HepG2 (cell line): ENCODE measurements around the gene TEDC1. TPM values are rescaled to one million over a fixed set of nuclear protein-coding genes. Genes with fewer than 3 reads are reported as not detected.

Experiments
- ELF1 ChIP-seq: sonication (generic); formaldehyde crosslinking; IDR thresholded peaks from 2 replicates; pipeline ENCODE4 v1.4.0; 2020; ENCODE audit warnings: missing genetic modification reagents
- HNRNPLL ChIP-seq: fragments of 200-400 bp; formaldehyde crosslinking; IDR thresholded peaks from 2 replicates; pipeline ENCODE4 v1.6.1; 2017; ENCODE audit warnings: mild to moderate bottlenecking, low read depth, low read length; ENCODE audit not compliant: poor library complexity, severe bottlenecking
- ISL2 ChIP-seq: sonication (generic); formaldehyde crosslinking; IDR thresholded peaks from 2 replicates; pipeline ENCODE4 v1.5.0; 2020; ENCODE audit warnings: missing genetic modification reagents
- KAT7 ChIP-seq: IDR thresholded peaks from 2 replicates; pipeline ENCODE4 v1.6.1; 2018; ENCODE audit warnings: borderline replicate concordance, missing compliant biosample characterization
- KDM3A ChIP-seq: IDR thresholded peaks from 2 replicates; pipeline ENCODE4 v1.6.1; 2018; ENCODE audit warnings: low read depth, missing compliant biosample characterization
- NCOR1 ChIP-seq: fragments of 200-600 bp; sonication (generic); IDR thresholded peaks from 2 replicates; pipeline ENCODE4 v1.7.0; 2017; ENCODE audit warnings: antibody characterized with exemption, low read length, borderline replicate concordance
- NR2F1 ChIP-seq, 2 experiments: fragments of 450-650 bp in 1 of 2; formaldehyde crosslinking in 1 of 2; IDR thresholded peaks; 2 replicates each; pipeline versions ENCODE4 v1.5.0 to v1.6.1; 2016 to 2020; ENCODE audit warnings: mild to moderate bottlenecking in 1 of 2, missing compliant biosample characterization in 1 of 2, missing genetic modification reagents in 1 of 2, moderate library complexity in 1 of 2
- PPARG ChIP-seq: conservative IDR thresholded peaks from 2 replicates; pipeline ENCODE4 v1.6.1; 2016; ENCODE audit warnings: missing biosample characterization, missing genetic modification reagents
- RBM39 ChIP-seq: fragments of 200-400 bp; formaldehyde crosslinking; IDR thresholded peaks from one replicate; pipeline ENCODE4 v1.6.1; 2018; ENCODE audit warnings: antibody characterized with exemption, mild to moderate bottlenecking, low read depth, low read length; ENCODE audit not compliant: poor library complexity, severe bottlenecking
- SOX13 ChIP-seq, 3 experiments: fragments of 450-650 bp in 1 of 3; sonication (generic) in 1 of 3; formaldehyde crosslinking in 1 of 3; IDR thresholded peaks in 2 of 3; conservative IDR thresholded peaks in 1 of 3; 2 replicates each; pipeline versions ENCODE4 v1.5.0 to v1.6.1; 2016 to 2020; ENCODE audit warnings: antibody characterized with exemption in 1 of 3, mild to moderate bottlenecking in 1 of 3, missing compliant biosample characterization in 1 of 3, missing genetic modification reagents in 1 of 3, moderate library complexity in 1 of 3
- SP5 ChIP-seq: IDR thresholded peaks from 2 replicates; pipeline ENCODE4 v1.6.1; 2016; ENCODE audit warnings: low read depth, borderline replicate concordance
- YY1 ChIP-seq: IDR thresholded peaks from 2 replicates; pipeline ENCODE4 v1.6.1; 2011; ENCODE audit warnings: low read length, low read depth, moderate library complexity, mild to moderate bottlenecking; ENCODE audit not compliant: insufficient read depth, insufficient replicate concordance
- ZBTB7B ChIP-seq: sonication (generic); formaldehyde crosslinking; IDR thresholded peaks from 2 replicates; pipeline ENCODE4 v1.4.0; 2020; ENCODE audit warnings: missing genetic modification reagents
- ZFP36L1 ChIP-seq: sonication (generic); formaldehyde crosslinking; IDR thresholded peaks from 2 replicates; pipeline ENCODE4 v1.8.0; 2022; ENCODE audit warnings: mild to moderate bottlenecking, missing genetic modification reagents, moderate library complexity
- ZNF253 ChIP-seq: sonication (generic); formaldehyde crosslinking; IDR thresholded peaks from 2 replicates; pipeline ENCODE4 v1.8.0; 2022; ENCODE audit warnings: mild to moderate bottlenecking, missing genetic modification reagents, borderline replicate concordance
- ZNF468 ChIP-seq: sonication (generic); formaldehyde crosslinking; IDR thresholded peaks from 2 replicates; pipeline ENCODE4 v1.8.0; 2022; ENCODE audit warnings: mild to moderate bottlenecking, moderate library complexity, missing genetic modification reagents
- polyA plus RNA-seq, 8 experiments: library from polyadenylated mRNA; depleted of rRNA in 3 of 8; stranded (reverse) in 7 of 8; unstranded in 1 of 8; fragments of >200 nt; fragmentation: Illumina TruSeq in 4 of 8; extraction: Trizol in 4 of 8; gene quantifications; 2 replicates each; pipeline versions ENCODE4 v1.2.1 to v1.2.3, GENCODE V29; 2011 to 2016; ENCODE audit warnings: low read depth in 4 of 8, missing spikeins in 1 of 8, mixed read lengths in 1 of 8; ENCODE audit not compliant: insufficient read depth in 1 of 8
- total RNA-seq, 5 experiments: library from RNA; depleted of rRNA; stranded (reverse); fragments of >200 nt; fragmentation: Illumina TruSeq; extraction: Trizol; gene quantifications; 2 replicates each; pipeline ENCODE4 v1.2.3, GENCODE V29; 2016; ENCODE audit warnings: low read depth in 1 of 5
- TF ChIP-seq, protein P1 (sequence below): IDR thresholded peaks from 2 replicates; pipeline ENCODE4 v1.6.1; 2016; ENCODE audit warnings: missing biosample characterization, missing genetic modification reagents, low read depth
- TF ChIP-seq, protein P2 (sequence below): sonication (generic); formaldehyde crosslinking; IDR thresholded peaks from 2 replicates; pipeline ENCODE4 v1.5.0; 2020; ENCODE audit warnings: missing genetic modification reagents, mild to moderate bottlenecking, borderline replicate concordance
- TF ChIP-seq, protein P3 (sequence below): sonication (generic); formaldehyde crosslinking; IDR thresholded peaks from 2 replicates; pipeline ENCODE4 v1.8.0; 2022; ENCODE audit warnings: mild to moderate bottlenecking, missing genetic modification reagents
- TF ChIP-seq, protein P4 (sequence below): sonication (generic); formaldehyde crosslinking; IDR thresholded peaks from 2 replicates; pipeline ENCODE4 v1.4.0; 2020; ENCODE audit warnings: missing genetic modification reagents

The TEDC1 gene
- total and polyA plus RNA-seq, 2 of the 13 experiments (the other 11 are each of a cell fraction or from before 2014, with no cell fraction given): 5.7 to 27.4 TPM

DNA sequence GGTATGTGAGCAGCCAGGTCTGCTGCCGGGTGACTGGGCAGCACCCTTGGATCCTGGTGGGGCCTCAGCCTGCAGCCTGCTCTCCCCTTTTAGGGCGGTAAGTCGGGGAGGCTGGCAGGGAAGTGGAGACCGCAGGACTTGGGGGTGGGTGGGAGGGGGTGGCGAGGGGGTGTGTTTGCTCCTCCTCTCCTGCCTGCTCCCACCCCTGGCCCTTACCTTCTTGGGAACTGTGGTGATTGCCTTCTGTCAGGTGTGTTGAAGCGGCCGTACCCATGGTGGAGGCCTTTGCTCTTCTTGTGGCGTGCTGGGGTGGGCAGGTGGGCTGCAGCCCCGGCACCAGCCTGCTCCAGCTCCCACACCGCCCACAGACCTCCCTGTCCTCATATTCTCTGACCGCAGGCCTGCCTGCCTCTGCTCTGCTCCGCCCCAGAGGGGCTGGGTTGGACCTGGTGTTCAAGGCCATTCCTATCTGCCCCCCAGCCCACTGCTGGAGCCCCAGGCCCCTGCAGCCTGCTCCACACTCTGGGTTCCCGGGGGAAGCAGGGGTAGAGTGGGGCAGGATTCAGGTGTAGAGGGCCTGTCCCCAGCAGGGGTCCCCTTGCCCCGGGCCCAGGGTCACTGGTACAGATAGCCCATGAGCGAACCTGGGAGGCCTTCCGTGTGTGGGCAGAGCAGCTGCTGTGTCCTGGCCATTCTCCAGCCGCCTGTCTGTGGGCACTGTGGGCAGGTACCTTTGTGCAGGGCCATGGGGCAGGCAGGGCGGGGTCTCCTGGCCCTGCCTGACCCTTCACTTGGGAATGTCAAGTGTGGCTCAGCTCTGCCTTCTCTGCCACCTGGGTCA lies 5.2 kb downstream of the TEDC1 start (continued):
- TF ChIP-seq SOX13 (IDR thresholded peaks at IDR 0.05) (no peak), SOX13 (CRISPR knock-in tag; conservative IDR thresholded peaks at IDR 0.05 in 1 of 2, IDR thresholded peaks at IDR 0.05 in 1 of 2) (peak in 1 of 2 experiments; percentile 71; a peak in 2 of 4 replicates), KAT7 (no peak), NCOR1 (peak; percentile 58; the same call in 1 of the 2 replicates), YY1 (peak; percentile 60), KDM3A (CRISPR knock-in tag) (peak; percentile 93), SP5 (peak; percentile 99), ISL2 (CRISPR knock-in tag) (0 out of 2 replicates have a peak, but pooled peaks have one; percentile 70), RBM39 (peak; percentile 72), ZNF468 (CRISPR knock-in tag) (no peak), ELF1 (CRISPR knock-in tag) (peak; percentile 16; the same call in 1 of the 2 replicates), ZBTB7B (CRISPR knock-in tag) (peak; percentile 99), ZNF253 (CRISPR knock-in tag) (0 out of 2 replicates have a peak, but pooled peaks have one; percentile 28), ZFP36L1 (CRISPR knock-in tag) (peak; percentile 82; the same call in 1 of the 2 replicates), NR2F1 (CRISPR knock-in tag; IDR thresholded peaks at IDR 0.05) (peak in 1 of 2 experiments; percentile 36; a peak in 1 of 4 replicates), HNRNPLL (peak; percentile 52), PPARG (CRISPR knock-in tag) (peak; percentile 67; the same call in 1 of the 2 replicates)
- TF ChIP-seq, protein P1, sequence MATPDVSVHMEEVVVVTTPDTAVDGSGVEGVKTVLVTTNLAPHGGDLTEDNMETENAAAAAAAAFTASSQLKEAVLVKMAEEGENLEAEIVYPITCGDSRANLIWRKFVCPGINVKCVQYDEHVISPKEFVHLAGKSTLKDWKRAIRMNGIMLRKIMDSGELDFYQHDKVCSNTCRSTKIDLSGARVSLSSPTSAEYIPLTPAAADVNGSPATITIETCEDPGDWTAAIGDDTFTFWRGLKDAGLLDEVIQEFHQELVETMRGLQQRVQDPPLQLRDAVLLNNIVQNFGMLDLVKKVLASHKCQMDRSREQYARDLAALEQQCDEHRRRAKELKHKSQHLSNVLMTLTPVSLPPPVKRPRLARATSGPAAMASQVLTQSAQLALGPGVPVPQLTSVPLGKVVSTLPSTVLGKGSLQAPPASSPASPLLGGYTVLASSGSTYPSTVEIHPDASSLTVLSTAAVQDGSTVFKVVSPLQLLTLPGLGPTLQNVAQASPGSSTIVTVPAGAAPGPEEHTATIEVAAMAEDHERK (CRISPR knock-in tag): no peak
- TF ChIP-seq, protein P2, sequence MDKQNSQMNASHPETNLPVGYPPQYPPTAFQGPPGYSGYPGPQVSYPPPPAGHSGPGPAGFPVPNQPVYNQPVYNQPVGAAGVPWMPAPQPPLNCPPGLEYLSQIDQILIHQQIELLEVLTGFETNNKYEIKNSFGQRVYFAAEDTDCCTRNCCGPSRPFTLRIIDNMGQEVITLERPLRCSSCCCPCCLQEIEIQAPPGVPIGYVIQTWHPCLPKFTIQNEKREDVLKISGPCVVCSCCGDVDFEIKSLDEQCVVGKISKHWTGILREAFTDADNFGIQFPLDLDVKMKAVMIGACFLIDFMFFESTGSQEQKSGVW (CRISPR knock-in tag): no peak
- TF ChIP-seq, protein P3, sequence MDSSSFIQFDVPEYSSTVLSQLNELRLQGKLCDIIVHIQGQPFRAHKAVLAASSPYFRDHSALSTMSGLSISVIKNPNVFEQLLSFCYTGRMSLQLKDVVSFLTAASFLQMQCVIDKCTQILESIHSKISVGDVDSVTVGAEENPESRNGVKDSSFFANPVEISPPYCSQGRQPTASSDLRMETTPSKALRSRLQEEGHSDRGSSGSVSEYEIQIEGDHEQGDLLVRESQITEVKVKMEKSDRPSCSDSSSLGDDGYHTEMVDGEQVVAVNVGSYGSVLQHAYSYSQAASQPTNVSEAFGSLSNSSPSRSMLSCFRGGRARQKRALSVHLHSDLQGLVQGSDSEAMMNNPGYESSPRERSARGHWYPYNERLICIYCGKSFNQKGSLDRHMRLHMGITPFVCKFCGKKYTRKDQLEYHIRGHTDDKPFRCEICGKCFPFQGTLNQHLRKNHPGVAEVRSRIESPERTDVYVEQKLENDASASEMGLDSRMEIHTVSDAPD (CRISPR knock-in tag): peak; percentile 64; the same call in 1 of the 2 replicates
- TF ChIP-seq, protein P4, sequence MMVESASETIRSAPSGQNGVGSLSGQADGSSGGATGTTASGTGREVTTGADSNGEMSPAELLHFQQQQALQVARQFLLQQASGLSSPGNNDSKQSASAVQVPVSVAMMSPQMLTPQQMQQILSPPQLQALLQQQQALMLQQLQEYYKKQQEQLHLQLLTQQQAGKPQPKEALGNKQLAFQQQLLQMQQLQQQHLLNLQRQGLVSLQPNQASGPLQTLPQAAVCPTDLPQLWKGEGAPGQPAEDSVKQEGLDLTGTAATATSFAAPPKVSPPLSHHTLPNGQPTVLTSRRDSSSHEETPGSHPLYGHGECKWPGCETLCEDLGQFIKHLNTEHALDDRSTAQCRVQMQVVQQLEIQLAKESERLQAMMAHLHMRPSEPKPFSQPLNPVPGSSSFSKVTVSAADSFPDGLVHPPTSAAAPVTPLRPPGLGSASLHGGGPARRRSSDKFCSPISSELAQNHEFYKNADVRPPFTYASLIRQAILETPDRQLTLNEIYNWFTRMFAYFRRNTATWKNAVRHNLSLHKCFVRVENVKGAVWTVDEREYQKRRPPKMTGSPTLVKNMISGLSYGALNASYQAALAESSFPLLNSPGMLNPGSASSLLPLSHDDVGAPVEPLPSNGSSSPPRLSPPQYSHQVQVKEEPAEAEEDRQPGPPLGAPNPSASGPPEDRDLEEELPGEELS (CRISPR knock-in tag): peak; percentile 29; the same call in 1 of the 2 replicates
